Skeletal muscle satellite cell (primary cell): Measurements from ENCODE around the gene LSM3.

Experiments used
- H3K27me3 ChIP-seq: 2 replicates; pipeline ENCODE4 v1.7.0; 2013; ENCODE audit warnings: low read length; ENCODE audit not compliant: control insufficient read depth, insufficient read depth
- H3K36me3 ChIP-seq: 2 replicates; pipeline ENCODE4 v1.7.0; 2013; ENCODE audit warnings: mild to moderate bottlenecking, control low read depth, low read length; ENCODE audit not compliant: insufficient read depth
- H3K4me1 ChIP-seq: 2 replicates; pipeline ENCODE4 v1.7.0; 2013; ENCODE audit warnings: low read length; ENCODE audit not compliant: control insufficient read depth, insufficient read depth
- H3K4me2 ChIP-seq: 2 replicates; pipeline ENCODE4 v1.7.0; 2013; ENCODE audit warnings: mild to moderate bottlenecking, low read length
- H3K4me3 ChIP-seq: 2 replicates; pipeline ENCODE4 v1.7.0; 2013; ENCODE audit warnings: low read length
- H3K9ac ChIP-seq: 2 replicates; pipeline ENCODE4 v1.7.0; 2013; ENCODE audit warnings: mild to moderate bottlenecking, low read depth, low read length, moderate library complexity
- H3K9me3 ChIP-seq: replicated peaks from 2 replicates; pipeline ENCODE4 v1.7.0; 2013; ENCODE audit warnings: mild to moderate bottlenecking, control low read depth, low read length

The LSM3 gene

DNA sequence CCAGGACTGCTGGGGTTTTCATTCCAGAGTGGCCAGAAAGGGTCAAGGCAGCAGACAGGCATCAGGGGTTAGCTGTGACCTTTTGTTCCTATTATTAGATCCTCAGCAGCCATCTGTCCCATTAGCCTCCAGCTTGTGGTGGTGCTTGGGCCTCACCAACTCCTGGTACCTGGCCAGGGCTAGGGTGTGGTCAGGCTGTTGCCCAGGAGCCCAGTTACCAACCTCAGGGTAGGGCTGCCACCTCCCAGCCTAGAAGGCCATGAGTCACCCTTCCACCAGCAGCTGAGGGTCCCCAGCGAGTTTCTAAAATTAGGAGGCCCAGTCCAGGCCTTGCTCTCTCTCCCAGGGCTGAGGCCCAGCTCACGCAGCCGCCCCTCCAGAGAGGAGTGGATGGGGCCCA lies 41.6 kb upstream of the LSM3 start:
- Histone ChIP-seq H3K4me2 (no peak overlapping the region), H3K27me3 (no peaks in the 10 kb centered on the region), H3K9me3 (no peaks in the 10 kb centered on the region), H3K4me1 (peaks cover 27% of the 10 kb centered on the region), H3K4me3 (no peak overlapping the region), H3K9ac (peak overlapping the region; percentile 36), H3K36me3 (peaks cover 89% of the 10 kb centered on the region)

DNA sequence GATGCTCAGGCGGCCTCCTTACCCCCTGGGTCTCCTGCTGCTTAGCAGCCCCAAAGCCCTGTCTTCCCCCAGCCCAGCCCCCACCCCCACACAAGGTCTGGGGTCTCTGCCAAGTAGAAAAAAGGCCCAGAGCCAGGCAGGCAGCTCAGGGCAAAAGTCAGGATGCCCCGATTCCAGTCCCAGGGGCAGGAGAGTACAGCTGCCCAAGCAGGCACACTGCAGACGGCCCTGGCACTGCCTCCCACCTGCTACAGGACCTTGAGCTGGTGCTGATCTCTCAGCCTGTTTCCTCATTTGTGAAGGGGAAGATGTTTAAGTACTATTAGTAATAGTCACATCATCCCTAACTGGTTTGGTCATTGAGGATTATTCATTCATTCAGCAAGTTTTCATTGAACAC lies 41.2 kb upstream of the LSM3 start:
- no peak overlapping the region for H3K4me2 ChIP-seq
- H3K36me3 ChIP-seq = peaks cover 89% of the 10 kb centered on the region
- H3K27me3 ChIP-seq = no peaks in the 10 kb centered on the region
- no peak overlapping the region for H3K4me3 ChIP-seq
- no peak overlapping the region for H3K9ac ChIP-seq
- no peaks in the 10 kb centered on the region for H3K9me3 ChIP-seq
- H3K4me1 ChIP-seq = peaks cover 31% of the 10 kb centered on the region

DNA sequence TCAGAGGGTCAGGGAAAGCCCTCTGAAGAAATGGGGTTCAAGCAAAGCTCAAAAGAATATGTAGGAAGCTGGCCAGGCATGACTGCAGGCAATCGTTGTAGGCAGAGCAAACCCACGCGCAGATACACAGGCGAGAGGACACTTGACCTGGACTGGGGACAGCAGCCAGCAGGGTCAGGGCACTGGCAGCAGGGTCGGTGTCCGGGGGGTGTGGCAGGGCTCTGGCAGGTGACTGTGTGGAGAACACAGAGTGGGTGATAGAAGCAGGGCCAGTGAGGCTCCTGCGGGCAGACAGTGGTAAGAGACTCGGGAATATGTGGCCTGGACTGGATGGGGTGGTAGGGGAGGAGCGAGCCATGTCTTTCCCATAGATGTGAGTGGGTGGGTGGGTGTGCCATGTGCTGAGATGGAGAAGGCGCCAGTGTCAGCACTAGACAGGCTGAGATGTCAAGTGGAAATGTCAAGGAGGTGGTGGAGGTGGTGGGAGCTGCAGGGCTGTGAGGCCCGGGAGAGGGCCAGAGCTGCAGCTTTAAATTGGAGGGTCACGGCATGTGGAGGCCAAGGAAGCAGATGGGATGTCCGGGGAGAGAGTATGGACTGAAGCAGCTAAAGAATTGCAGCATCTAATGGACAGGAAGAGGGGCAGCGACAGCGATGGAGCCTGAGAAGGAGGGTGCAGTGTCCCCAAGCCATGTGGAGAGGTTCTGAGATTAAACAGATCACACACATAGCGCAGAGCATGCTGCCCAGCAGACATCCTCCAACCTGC lies 40.3 kb upstream of the LSM3 start:
- no peak overlapping the region for H3K4me3 ChIP-seq
- no peaks in the 10 kb centered on the region for H3K27me3 ChIP-seq
- H3K9me3 ChIP-seq = no peaks in the 10 kb centered on the region
- no peak overlapping the region for H3K9ac ChIP-seq
- peaks cover 39% of the 10 kb centered on the region for H3K4me1 ChIP-seq
- no peak overlapping the region for H3K4me2 ChIP-seq
- peaks cover 86% of the 10 kb centered on the region for H3K36me3 ChIP-seq

DNA sequence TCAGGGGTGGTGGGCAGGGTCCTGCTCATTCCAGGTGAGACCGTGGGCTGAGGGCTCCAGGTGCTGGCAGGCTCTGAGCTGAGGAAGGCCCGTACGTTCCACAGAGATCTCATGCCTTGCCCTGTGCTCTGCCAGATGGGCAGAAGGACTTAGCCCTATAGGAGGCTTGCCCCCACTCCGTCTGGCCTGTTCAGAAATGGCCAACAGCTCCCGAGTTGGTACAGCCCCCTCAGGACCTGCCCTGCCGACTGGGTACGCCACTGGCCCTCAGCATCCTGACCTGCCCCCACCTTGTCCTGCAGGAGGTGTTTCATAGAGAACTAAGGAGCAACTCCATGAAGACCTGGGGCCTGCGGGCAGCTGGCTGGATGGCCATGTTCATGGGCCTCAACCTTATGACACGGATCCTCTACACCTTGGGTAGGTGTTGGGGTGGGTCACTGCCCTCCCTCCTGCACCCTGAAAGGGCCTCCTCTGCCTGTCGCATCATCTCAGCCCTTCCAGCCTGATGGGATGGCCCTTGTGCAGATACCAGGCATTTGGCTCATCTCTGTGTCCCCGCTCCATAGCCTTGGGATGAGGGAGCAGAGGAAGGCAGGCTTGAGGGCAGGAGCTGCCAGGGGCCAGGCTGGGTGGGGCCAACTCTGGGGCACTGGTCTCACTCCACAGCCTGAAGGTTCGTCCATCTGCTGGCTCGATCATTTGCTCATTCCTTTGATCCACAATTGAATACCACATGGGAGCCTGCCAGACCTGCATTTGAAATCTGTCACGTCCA lies 39.5 kb upstream of the LSM3 start:
- peaks cover 78% of the 10 kb centered on the region for H3K36me3 ChIP-seq

DNA sequence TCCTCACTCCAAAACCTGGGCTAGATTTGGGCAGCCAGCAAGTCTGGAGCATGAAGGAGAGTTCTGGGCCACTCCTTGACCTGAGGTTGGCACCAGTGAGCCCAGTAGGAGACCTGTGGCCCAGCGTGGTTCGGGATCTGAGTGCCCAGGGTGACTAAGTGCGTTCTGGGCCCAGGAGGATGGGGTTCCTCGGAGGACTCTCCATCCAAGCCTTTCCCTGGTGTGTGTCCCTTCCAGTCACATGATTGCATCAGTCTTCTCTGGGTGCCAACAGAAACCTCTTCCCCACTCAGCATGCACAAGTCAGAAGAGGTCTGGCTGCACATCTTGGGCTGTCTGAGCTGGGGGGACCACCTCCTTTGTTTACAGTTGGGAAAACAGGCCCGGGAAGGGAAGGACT lies 38.8 kb upstream of the LSM3 start:
- Histone ChIP-seq H3K36me3 (peaks cover 71% of the 10 kb centered on the region), H3K4me3 (no peak overlapping the region), H3K9me3 (no peaks in the 10 kb centered on the region), H3K4me2 (no peak overlapping the region), H3K9ac (no peak overlapping the region), H3K4me1 (peaks cover 51% of the 10 kb centered on the region), H3K27me3 (no peaks in the 10 kb centered on the region)

More for the DNA sequence above, 39.5 kb upstream of the LSM3 start:
- H3K4me2 ChIP-seq = no peak overlapping the region
- peaks cover 46% of the 10 kb centered on the region for H3K4me1 ChIP-seq
- no peak overlapping the region for H3K9ac ChIP-seq
- no peak overlapping the region for H3K4me3 ChIP-seq
- no peaks in the 10 kb centered on the region for H3K27me3 ChIP-seq
- H3K9me3 ChIP-seq = no peaks in the 10 kb centered on the region

DNA sequence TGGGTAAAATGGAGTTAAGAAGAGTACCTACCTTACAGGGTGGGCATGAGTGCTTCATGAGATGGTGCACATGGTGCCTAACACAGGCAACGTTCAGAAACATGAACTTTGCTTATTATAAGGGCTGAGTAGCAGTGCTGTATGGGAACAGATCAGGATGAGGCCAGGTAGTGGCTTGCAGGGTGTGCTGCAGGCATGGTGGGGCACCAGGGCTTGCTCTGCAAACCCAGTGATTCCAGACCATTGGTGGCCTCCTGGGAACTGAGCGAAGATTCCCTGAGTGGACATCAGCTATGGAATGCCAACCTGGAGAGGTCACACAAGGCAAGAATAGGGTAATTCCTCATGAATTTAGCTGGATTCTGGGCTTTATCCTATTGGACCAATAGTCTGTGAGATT lies 37.9 kb upstream of the LSM3 start:
- peaks cover 60% of the 10 kb centered on the region for H3K4me1 ChIP-seq

DNA sequence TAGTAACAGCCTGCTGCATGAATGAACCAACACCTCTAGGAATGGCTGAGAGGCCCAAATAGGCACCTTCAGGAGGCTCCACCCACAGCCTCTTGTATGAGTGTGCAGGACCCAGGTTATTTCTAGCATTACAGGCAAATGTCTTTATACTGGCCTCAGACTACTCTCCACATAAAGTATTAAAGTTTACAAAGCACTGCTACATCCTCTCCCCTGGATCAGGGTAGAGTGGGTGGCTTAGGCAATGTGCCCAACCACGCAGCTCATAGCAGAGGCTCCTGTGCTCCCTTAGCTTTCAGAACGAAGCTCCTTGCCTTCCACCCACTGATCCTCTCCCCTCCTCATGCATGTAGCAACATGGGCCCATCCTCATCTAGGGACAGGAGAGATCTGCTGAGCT lies 37.5 kb upstream of the LSM3 start:
- peaks cover 66% of the 10 kb centered on the region for H3K36me3 ChIP-seq
- peaks cover 65% of the 10 kb centered on the region for H3K4me1 ChIP-seq
- no peaks in the 10 kb centered on the region for H3K9me3 ChIP-seq
- H3K4me2 ChIP-seq = no peak overlapping the region
- H3K4me3 ChIP-seq = no peak overlapping the region
- H3K27me3 ChIP-seq = no peaks in the 10 kb centered on the region
- H3K9ac ChIP-seq = no peak overlapping the region

More for the DNA sequence above, 37.9 kb upstream of the LSM3 start:
- Histone ChIP-seq H3K4me3 (no peak overlapping the region), H3K4me2 (no peak overlapping the region), H3K9me3 (no peaks in the 10 kb centered on the region), H3K27me3 (no peaks in the 10 kb centered on the region), H3K9ac (no peak overlapping the region), H3K36me3 (peaks cover 66% of the 10 kb centered on the region)

DNA sequence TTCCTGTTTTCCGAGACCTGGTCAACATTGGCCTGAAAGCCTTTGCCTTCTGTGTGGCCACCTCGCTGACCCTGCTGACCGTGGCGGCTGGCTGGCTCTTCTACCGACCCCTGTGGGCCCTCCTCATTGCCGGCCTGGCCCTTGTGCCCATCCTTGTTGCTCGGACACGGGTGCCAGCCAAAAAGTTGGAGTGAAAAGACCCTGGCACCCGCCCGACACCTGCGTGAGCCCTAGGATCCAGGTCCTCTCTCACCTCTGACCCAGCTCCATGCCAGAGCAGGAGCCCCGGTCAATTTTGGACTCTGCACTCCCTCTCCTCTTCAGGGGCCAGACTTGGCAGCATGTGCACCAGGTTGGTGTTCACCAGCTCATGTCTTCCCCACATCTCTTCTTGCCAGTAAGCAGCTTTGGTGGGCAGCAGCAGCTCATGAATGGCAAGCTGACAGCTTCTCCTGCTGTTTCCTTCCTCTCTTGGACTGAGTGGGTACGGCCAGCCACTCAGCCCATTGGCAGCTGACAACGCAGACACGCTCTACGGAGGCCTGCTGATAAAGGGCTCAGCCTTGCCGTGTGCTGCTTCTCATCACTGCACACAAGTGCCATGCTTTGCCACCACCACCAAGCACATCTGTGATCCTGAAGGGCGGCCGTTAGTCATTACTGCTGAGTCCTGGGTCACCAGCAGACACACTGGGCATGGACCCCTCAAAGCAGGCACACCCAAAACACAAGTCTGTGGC lies 36.8 kb upstream of the LSM3 start:
- Histone ChIP-seq H3K4me2 (no peak overlapping the region), H3K4me3 (no peak overlapping the region), H3K9me3 (no peaks in the 10 kb centered on the region), H3K36me3 (peaks cover 66% of the 10 kb centered on the region), H3K9ac (peak overlapping the region; percentile 91), H3K4me1 (peaks cover 63% of the 10 kb centered on the region), H3K27me3 (no peaks in the 10 kb centered on the region)

DNA sequence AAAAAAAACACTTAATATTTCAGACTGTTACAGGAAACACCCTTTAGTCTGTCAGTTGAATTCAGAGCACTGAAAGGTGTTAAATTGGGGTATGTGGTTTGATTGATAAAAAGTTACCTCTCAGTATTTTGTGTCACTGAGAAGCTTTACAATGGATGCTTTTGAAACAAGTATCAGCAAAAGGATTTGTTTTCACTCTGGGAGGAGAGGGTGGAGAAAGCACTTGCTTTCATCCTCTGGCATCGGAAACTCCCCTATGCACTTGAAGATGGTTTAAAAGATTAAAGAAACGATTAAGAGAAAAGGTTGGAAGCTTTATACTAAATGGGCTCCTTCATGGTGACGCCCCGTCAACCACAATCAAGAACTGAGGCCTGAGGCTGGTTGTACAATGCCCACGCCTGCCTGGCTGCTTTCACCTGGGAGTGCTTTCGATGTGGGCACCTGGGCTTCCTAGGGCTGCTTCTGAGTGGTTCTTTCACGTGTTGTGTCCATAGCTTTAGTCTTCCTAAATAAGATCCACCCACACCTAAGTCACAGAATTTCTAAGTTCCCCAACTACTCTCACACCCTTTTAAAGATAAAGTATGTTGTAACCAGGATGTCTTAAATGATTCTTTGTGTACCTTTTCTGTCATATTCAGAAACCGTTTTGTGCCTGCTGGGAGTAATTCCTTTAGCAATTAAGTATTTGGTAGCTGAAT lies 35.9 kb upstream of the LSM3 start:
- Histone ChIP-seq H3K9ac (peak overlapping the region; percentile 91), H3K4me2 (peak overlapping the region; percentile 36), H3K4me1 (peaks cover 56% of the 10 kb centered on the region), H3K4me3 (peak overlapping the region; percentile 0), H3K36me3 (peaks cover 59% of the 10 kb centered on the region), H3K9me3 (no peaks in the 10 kb centered on the region), H3K27me3 (no peaks in the 10 kb centered on the region)

DNA sequence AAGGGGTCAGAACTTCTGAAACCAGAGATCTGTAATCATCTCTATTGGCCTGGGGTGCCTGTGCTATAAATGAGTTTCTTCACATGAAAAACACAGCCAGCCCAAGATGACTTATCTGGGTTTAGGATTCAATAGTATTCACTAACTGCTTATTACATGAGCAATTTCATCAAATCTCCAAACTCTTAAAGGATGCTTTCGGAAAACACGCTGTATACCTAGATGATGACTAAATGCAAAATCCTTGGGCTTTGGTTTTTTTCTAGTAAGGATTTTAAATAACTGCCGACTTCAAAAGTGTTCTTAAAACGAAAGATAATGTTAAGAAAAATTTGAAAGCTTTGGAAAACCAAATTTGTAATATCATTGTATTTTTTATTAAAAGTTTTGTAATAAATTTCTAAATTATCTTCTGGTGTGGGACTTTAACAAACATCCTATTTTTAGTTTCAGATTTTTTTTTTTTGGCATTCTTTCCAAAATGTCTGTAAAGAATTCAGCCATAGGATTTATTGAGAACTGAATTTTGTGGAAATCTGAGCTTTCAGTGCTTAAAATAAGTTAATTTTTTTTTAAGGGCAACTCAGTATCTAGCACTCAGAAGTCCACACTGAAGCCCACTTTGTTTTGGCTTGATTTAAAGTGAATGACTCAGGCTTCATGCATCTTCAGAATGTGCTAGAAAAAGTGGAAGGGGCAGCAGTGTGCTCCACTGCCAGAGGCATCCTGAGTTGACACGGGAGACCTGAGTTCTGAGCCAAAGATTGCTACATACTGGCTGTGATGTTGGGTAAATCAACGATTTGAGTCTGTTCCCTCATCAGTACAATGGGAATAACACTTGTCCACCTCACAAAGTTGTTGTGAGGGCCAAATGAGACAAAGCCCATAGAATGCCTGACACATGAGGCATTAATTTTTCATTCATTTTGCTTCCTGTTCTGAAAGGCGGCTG lies 35.1 kb upstream of the LSM3 start:
- Histone ChIP-seq H3K4me1 (peaks cover 56% of the 10 kb centered on the region), H3K9me3 (no peaks in the 10 kb centered on the region), H3K4me2 (peak overlapping the region; percentile 81), H3K9ac (peak overlapping the region; percentile 91), H3K4me3 (peak overlapping the region; percentile 57), H3K27me3 (no peaks in the 10 kb centered on the region), H3K36me3 (peaks cover 60% of the 10 kb centered on the region)
